ENCODE measurements around the gene DPYSL3. TPM values are rescaled to one million over a fixed set of nuclear protein-coding genes. Genes with fewer than 3 reads are reported as not detected.
"Not testable (repeated sequence)": the region's sequence is repeated elsewhere in the genome, so short reads cannot be mapped to it uniquely, and the experiment has no call there.

The DPYSL3 gene
- total RNA-seq: not detected
- not detected for polyA plus RNA-seq
- total RNA-seq: 0 to 0.60 (median 0.03) reads per million in 6 experiments

GRCh38 chr5:147509710-147510651, at the start of gene DPYSL3:
Gene DPYSL3, minus strand, starts transcription at chr5:147510068. Its CDS starts 210 bp downstream, at chr5:147509858.
- POLR2A ChIA-PET: no interaction called here
- Mint-ChIP-seq H3K27ac (peak within 1 kb of the TSS in 1 of 10 donors; percentile 68), H3K36me3 (peaks cover 0 to 10% (median 0%) of the 10 kb centered on the region in 3 donors), H3K27me3 (peaks cover 24 to 49% (median 35%) of the 10 kb centered on the region in 5 donors), H3K4me1 (peaks cover 4 to 8% (median 6%) of the 10 kb centered on the region in 4 donors), H3K4me3 (peak within 1 kb of the TSS in 1 of 10 donors; percentile 21), H3K9me3 (peaks cover 0 to 3% (median 2%) of the 10 kb centered on the region in 9 donors)
- DNase-seq (no peak), ATAC-seq (no peak)

DNA sequence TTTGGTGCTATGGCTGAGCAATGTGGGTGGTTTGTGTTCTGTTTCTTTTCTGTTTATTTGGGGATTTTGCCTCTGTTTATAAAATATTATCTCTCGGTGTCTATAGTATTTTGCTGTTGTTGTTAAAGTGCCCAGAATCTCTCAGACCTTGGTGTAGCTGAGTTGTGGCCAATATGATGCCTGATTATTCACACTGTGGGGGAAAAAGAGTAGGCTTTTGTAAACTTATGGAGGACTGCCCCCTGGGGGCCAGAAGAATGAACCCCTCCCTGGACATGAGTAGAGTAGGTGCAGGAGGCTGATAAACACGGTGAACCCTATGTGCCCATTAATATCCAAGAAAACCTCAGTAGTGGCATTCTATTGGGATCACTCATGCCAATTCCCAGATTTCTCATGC, 49.0 kb upstream of the DPYSL3 start:
- H3K9me3 Mint-ChIP-seq: peaks cover 0 to 3% (median 0%) of the 10 kb centered on the region in 9 donors

GRCh38 chr5:147557876-147558745, 48.2 kb upstream of the DPYSL3 start:
- no peak for ATAC-seq
- Mint-ChIP-seq H3K4me1 (no peaks in the 10 kb centered on the region), H3K36me3 (no peaks in the 10 kb centered on the region), H3K9me3 (peaks cover 0 to 3% (median 0%) of the 10 kb centered on the region in 9 donors), H3K27me3 (peaks cover 0 to 9% (median 2%) of the 10 kb centered on the region in 5 donors), H3K4me3 (no peak overlapping the region), H3K27ac (no peak overlapping the region)
- no peak for DNase-seq
- POLR2A ChIA-PET: interaction anchor here (0.7 kb wide), 1 partner anchor 67 kb away, joined by 3 read pairs; no protein-coding TSS in a partner anchor

More for the DNA sequence above, 49.0 kb upstream of the DPYSL3 start:
- POLR2A ChIA-PET: no interaction called here
- DNase-seq: no peak
- Mint-ChIP-seq H3K4me1 (no peaks in the 10 kb centered on the region), H3K27ac (no peak overlapping the region), H3K27me3 (peaks cover 0 to 8% (median 2%) of the 10 kb centered on the region in 5 donors), H3K4me3 (no peak overlapping the region), H3K36me3 (no peaks in the 10 kb centered on the region)
- no peak for ATAC-seq

- Mint-ChIP-seq H3K27me3 (peaks cover 0 to 8% (median 5%) of the 10 kb centered on the region in 5 donors), H3K4me1 (no peaks in the 10 kb centered on the region), H3K4me3 (no peak overlapping the region), H3K9me3 (peaks cover 0 to 8% (median 0%) of the 10 kb centered on the region in 9 donors), H3K27ac (peak overlapping the region in 1 of 10 donors; percentile 57), H3K36me3 (no peaks in the 10 kb centered on the region)
- POLR2A ChIA-PET: no interaction called here
- no peak for ATAC-seq
- DNase-seq: no peak
Observed at GRCh38 chr5:147555176-147555575, 45.3 kb upstream of the DPYSL3 start.

- DNase-seq (no peak), ATAC-seq (no peak)
- Mint-ChIP-seq H3K9me3 (peaks cover 0 to 8% (median 1%) of the 10 kb centered on the region in 9 donors), H3K4me3 (no peak overlapping the region), H3K36me3 (no peaks in the 10 kb centered on the region), H3K27ac (no peak overlapping the region), H3K4me1 (no peaks in the 10 kb centered on the region), H3K27me3 (peaks cover 0 to 11% (median 5%) of the 10 kb centered on the region in 5 donors)
- POLR2A ChIA-PET: no interaction called here
Observed at GRCh38 chr5:147554261-147554817, 44.5 kb upstream of the DPYSL3 start.

- DNase-seq, POLR2A ChIA-PET, H3K4me1 Mint-ChIP-seq, H3K27ac Mint-ChIP-seq, ATAC-seq, H3K9me3 Mint-ChIP-seq, H3K4me3 Mint-ChIP-seq, H3K36me3 Mint-ChIP-seq: not testable (repeated sequence)
- H3K27me3 Mint-ChIP-seq: peaks cover 0 to 11% (median 5%) of the 10 kb centered on the region in 5 donors
Observed at GRCh38 chr5:147553817-147554216, 43.9 kb upstream of the DPYSL3 start.

GRCh38 chr5:147552897-147553296, 43.0 kb upstream of the DPYSL3 start:
- DNase-seq (no peak), ATAC-seq (no peak)
- no peak overlapping the region for H3K27ac Mint-ChIP-seq
- no peak overlapping the region for H3K4me3 Mint-ChIP-seq
- peaks cover 0 to 11% (median 5%) of the 10 kb centered on the region in 5 donors for H3K27me3 Mint-ChIP-seq
- H3K9me3 Mint-ChIP-seq: peaks cover 0 to 8% (median 2%) of the 10 kb centered on the region in 9 donors
- no peaks in the 10 kb centered on the region for H3K4me1 Mint-ChIP-seq
- H3K36me3 Mint-ChIP-seq: no peaks in the 10 kb centered on the region
- POLR2A ChIA-PET: no interaction called here

- no peaks in the 10 kb centered on the region for H3K4me1 Mint-ChIP-seq
- peaks cover 0 to 8% (median 2%) of the 10 kb centered on the region in 9 donors for H3K9me3 Mint-ChIP-seq
- no peak overlapping the region for H3K27ac Mint-ChIP-seq
- DNase-seq (no peak), ATAC-seq (no peak)
- POLR2A ChIA-PET: no interaction called here
- no peak overlapping the region for H3K4me3 Mint-ChIP-seq
- H3K27me3 Mint-ChIP-seq: peaks cover 0 to 11% (median 5%) of the 10 kb centered on the region in 5 donors
- H3K36me3 Mint-ChIP-seq: no peaks in the 10 kb centered on the region
Observed at GRCh38 chr5:147551677-147552076, 41.8 kb upstream of the DPYSL3 start.

- no peak for ATAC-seq
- H3K36me3 Mint-ChIP-seq: no peaks in the 10 kb centered on the region
- no peaks in the 10 kb centered on the region for H3K4me1 Mint-ChIP-seq
- POLR2A ChIA-PET: no interaction called here
- DNase-seq: no peak
- H3K27ac Mint-ChIP-seq: no peak overlapping the region
- no peak overlapping the region for H3K4me3 Mint-ChIP-seq
- peaks cover 0 to 8% (median 4%) of the 10 kb centered on the region in 5 donors for H3K27me3 Mint-ChIP-seq
- H3K9me3 Mint-ChIP-seq: peaks cover 0 to 8% (median 4%) of the 10 kb centered on the region in 9 donors
Observed at GRCh38 chr5:147547730-147548129, 37.9 kb upstream of the DPYSL3 start.

GRCh38 chr5:147544556-147544955, 34.7 kb upstream of the DPYSL3 start:
- ATAC-seq: no peak
- Mint-ChIP-seq H3K9me3 (peaks cover 0 to 5% (median 0%) of the 10 kb centered on the region in 9 donors), H3K36me3 (no peaks in the 10 kb centered on the region), H3K4me3 (no peak overlapping the region), H3K27me3 (peaks cover 0 to 4% (median 3%) of the 10 kb centered on the region in 5 donors), H3K27ac (no peak overlapping the region), H3K4me1 (no peaks in the 10 kb centered on the region)
- POLR2A ChIA-PET: no interaction called here
- DNase-seq: no peak

DNA sequence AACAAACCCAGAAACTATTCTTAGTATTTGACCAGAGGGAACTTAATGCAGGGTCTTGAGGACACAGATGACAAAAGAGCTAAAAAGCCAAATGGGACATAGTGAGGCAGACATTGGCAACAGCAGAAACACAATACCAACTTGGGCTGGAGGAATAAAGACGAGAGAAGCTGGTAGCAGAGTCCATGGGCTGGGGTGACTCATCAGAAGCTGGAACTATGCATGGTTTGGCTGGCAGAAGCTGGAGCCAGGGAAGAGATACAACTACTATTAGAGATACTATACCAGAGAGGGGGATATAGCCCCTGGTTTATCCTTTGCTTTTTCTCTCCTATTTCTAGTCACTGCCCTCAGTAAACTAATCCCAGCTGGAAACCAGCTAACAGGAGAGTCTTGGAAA, 29.2 kb upstream of the DPYSL3 start:
- Mint-ChIP-seq H3K4me3 (no peak overlapping the region), H3K9me3 (no peaks in the 10 kb centered on the region), H3K27me3 (peaks cover 0 to 4% (median 0%) of the 10 kb centered on the region in 5 donors), H3K4me1 (no peaks in the 10 kb centered on the region), H3K36me3 (no peaks in the 10 kb centered on the region), H3K27ac (no peak overlapping the region)
- no peak for DNase-seq
- POLR2A ChIA-PET: no interaction called here
- no peak for ATAC-seq

DNA sequence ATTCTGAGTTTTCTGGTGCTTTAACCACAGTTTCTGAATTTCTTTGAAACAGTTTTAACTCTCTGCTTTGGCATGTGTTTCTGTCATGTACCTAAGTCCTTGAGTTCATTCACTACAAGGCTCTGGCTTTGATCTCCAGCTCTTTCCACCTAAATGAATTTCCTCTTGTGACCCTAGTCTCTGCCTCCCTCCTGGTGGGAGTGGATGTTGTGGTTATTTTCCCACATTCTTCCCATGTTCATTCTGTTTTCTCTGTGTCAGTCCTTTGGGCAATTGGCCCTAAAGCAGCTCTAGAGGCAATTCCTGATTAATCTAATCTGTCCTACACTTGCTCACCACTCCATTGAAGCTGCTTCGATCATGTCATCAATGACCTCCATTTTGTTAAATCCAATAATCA, 28.4 kb upstream of the DPYSL3 start:
- Mint-ChIP-seq H3K36me3 (no peaks in the 10 kb centered on the region), H3K4me3 (no peak overlapping the region), H3K27ac (no peak overlapping the region), H3K9me3 (no peaks in the 10 kb centered on the region), H3K4me1 (no peaks in the 10 kb centered on the region), H3K27me3 (peaks cover 0 to 4% (median 0%) of the 10 kb centered on the region in 5 donors)
- ATAC-seq: no peak
- DNase-seq: no peak
- POLR2A ChIA-PET: no interaction called here

Measured in naive thymus-derived CD8-positive, alpha-beta T cell (primary cell).